Measurements from ENCODE around the gene SH3BGR. TPM values are rescaled to one million over a fixed set of nuclear protein-coding genes. Genes with fewer than 3 reads are reported as not detected.

Gene SH3BGR
- total and polyA plus RNA-seq, 2 of the 8 experiments (the other 6 are each of a cell fraction or from before 2014, with no cell fraction given), result 2.1 to 5.9 TPM

DNA sequence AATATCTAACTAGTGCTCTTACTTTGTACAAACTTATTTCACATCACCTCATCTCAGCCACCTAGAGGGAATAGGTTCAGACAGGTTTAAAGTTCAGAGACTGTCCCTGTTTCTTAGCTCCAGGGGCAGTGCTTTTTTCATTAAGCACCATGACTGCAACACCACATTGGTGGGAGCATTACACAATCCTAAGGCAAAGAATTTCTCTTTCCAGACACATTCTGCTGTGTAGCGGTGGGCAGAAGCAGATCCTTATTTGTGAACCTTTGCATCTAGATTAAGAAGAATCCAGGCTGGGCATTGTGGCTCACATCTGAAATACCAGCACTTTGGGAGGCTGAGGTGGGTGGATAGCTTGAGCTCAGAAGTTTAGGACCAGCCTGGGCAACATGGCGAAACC is 22.3 kb upstream of the SH3BGR start (continued):
- TF ChIP-seq, protein P1, sequence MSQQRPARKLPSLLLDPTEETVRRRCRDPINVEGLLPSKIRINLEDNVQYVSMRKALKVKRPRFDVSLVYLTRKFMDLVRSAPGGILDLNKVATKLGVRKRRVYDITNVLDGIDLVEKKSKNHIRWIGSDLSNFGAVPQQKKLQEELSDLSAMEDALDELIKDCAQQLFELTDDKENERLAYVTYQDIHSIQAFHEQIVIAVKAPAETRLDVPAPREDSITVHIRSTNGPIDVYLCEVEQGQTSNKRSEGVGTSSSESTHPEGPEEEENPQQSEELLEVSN (IDR thresholded peaks at IDR 0.05), result no peak
- TF ChIP-seq, protein P2, sequence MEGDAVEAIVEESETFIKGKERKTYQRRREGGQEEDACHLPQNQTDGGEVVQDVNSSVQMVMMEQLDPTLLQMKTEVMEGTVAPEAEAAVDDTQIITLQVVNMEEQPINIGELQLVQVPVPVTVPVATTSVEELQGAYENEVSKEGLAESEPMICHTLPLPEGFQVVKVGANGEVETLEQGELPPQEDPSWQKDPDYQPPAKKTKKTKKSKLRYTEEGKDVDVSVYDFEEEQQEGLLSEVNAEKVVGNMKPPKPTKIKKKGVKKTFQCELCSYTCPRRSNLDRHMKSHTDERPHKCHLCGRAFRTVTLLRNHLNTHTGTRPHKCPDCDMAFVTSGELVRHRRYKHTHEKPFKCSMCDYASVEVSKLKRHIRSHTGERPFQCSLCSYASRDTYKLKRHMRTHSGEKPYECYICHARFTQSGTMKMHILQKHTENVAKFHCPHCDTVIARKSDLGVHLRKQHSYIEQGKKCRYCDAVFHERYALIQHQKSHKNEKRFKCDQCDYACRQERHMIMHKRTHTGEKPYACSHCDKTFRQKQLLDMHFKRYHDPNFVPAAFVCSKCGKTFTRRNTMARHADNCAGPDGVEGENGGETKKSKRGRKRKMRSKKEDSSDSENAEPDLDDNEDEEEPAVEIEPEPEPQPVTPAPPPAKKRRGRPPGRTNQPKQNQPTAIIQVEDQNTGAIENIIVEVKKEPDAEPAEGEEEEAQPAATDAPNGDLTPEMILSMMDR (IDR thresholded peaks at IDR 0.05; ENCODE audit: control extremely low read depth in 1 of 3, insufficient read depth in 1 of 3, low read depth in 1 of 3, low read length in 3 of 3), result no peak
- TF ChIP-seq BACH1 (IDR thresholded peaks at IDR 0.05; ENCODE audit: low read length) (no peak), SRF (IDR thresholded peaks at IDR 0.05; ENCODE audit: low read depth, low read length) (no peak)
